Activated CD8-positive, alpha-beta T cell treated with anti-CD3 and anti-CD28 coated beads for 36 hours (primary cell): ENCODE data around the gene H3-3A. TPM values are rescaled to one million over a fixed set of nuclear protein-coding genes. Genes with fewer than 3 reads are reported as not detected.

Source experiments
- ATAC-seq: fragments of 200-7000 bp; cut with Tn5 transposase; one replicate; pipeline ENCODE4 v1.10.0; 2021; ENCODE audit warnings: mild to moderate bottlenecking, moderate library complexity
- CTCF ChIA-PET: fragments of 350-600 bp; sonication (Branson Sonifier 250); formaldehyde crosslinking; loops from one replicate; lab custom pipeline; 2021; ENCODE audit warnings: antibody characterized with exemption; lab: Charles Lee
- POLR2A ChIA-PET: fragments of 350-600 bp; sonication (Branson Sonifier 250); formaldehyde crosslinking; loops from one replicate; lab custom pipeline; 2021; ENCODE audit warnings: antibody characterized with exemption; lab: Charles Lee
- DNase-seq: peaks from one replicate; pipeline ENCODE4 v3.0.0-alpha.2; 2020
- H3K27ac Mint-ChIP-seq: one replicate; pipeline ENCODE4 v1.8.0; 2021; ENCODE audit warnings: mild to moderate bottlenecking, mixed read lengths
- H3K27me3 Mint-ChIP-seq: one replicate; pipeline ENCODE4 v1.8.0; 2021; ENCODE audit warnings: mixed read lengths
- H3K36me3 Mint-ChIP-seq: one replicate; pipeline ENCODE4 v1.8.0; 2021; ENCODE audit warnings: low read depth, mixed read lengths
- H3K4me1 Mint-ChIP-seq: one replicate; pipeline ENCODE4 v1.8.0; 2021; ENCODE audit warnings: low read depth, mixed read lengths
- H3K4me3 Mint-ChIP-seq: one replicate; pipeline ENCODE4 v1.8.0; 2021; ENCODE audit warnings: mild to moderate bottlenecking, moderate library complexity, mixed read lengths
- H3K9me3 Mint-ChIP-seq: one replicate; pipeline ENCODE4 v1.8.0; 2021; ENCODE audit warnings: mixed read lengths
- intact Hi-C: fragments of 100-400 bp; cut with micrococcal nuclease; formaldehyde crosslinking; loops from one replicate; pipeline ENCODE4 v1.10.0; 2022
- total RNA-seq, 2 experiments: library from RNA; stranded (reverse); gene quantifications; one replicate each; pipeline ENCODE4 v1.2.3, GENCODE V29; 2021
- TF ChIP-seq, protein P1 (sequence below): fragments of 200-600 bp; IDR thresholded peaks from one replicate; pipeline ENCODE4 v1.8.0; 2022; ENCODE audit warnings: antibody characterized with exemption, mild to moderate bottlenecking

H3-3A gene
- total RNA-seq, 2 experiments from 2014 or later, result 287 to 308 TPM

DNA sequence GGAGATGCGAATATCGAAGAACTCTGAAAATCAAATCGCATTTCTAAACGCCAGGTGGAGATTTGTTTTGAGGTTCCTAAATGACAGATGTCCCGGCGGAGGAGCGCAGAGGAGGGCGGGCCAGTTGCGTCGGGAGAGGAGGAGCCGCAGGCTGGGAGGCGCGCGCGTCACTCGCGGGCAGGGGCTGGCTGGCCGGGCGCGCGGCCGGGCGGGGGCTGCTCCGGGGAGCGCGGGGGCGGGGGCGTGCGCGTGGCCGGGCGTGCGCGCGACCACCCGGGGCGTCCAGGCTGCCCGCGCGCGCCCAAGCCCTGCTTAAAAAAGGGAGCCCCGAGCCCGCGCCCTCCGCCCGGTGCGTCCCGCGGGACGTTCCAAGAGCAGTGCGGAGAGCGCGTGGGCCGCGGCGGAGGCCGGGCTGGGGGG, 47.3 kb downstream of the H3-3A start:
- CTCF ChIA-PET, result interaction anchor here (1.0 to 6.6 kb wide), 10 partner anchors 8 to 223 kb away, joined by 3 to 67 read pairs (median 6); no protein-coding TSS in a partner anchor
- Mint-ChIP-seq H3K4me3 (peak overlapping the region; percentile 73), H3K27ac (peak overlapping the region; percentile 76), H3K36me3 (no peaks in the 10 kb centered on the region), H3K27me3 (no peaks in the 10 kb centered on the region), H3K9me3 (no peaks in the 10 kb centered on the region), H3K4me1 (peaks cover 13% of the 10 kb centered on the region)
- ATAC-seq (peak; percentile 86), DNase-seq (peak; percentile 87)
- intact Hi-C loops, result no loop called here
- POLR2A ChIA-PET, result interaction anchor here (0.7 to 4.4 kb wide), 14 partner anchors 10 to 334 kb away, joined by 3 to 37 read pairs (median 6); partner anchors contain the start of gene H3-3A
- TF ChIP-seq, protein P1, sequence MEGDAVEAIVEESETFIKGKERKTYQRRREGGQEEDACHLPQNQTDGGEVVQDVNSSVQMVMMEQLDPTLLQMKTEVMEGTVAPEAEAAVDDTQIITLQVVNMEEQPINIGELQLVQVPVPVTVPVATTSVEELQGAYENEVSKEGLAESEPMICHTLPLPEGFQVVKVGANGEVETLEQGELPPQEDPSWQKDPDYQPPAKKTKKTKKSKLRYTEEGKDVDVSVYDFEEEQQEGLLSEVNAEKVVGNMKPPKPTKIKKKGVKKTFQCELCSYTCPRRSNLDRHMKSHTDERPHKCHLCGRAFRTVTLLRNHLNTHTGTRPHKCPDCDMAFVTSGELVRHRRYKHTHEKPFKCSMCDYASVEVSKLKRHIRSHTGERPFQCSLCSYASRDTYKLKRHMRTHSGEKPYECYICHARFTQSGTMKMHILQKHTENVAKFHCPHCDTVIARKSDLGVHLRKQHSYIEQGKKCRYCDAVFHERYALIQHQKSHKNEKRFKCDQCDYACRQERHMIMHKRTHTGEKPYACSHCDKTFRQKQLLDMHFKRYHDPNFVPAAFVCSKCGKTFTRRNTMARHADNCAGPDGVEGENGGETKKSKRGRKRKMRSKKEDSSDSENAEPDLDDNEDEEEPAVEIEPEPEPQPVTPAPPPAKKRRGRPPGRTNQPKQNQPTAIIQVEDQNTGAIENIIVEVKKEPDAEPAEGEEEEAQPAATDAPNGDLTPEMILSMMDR, result no peak

DNA sequence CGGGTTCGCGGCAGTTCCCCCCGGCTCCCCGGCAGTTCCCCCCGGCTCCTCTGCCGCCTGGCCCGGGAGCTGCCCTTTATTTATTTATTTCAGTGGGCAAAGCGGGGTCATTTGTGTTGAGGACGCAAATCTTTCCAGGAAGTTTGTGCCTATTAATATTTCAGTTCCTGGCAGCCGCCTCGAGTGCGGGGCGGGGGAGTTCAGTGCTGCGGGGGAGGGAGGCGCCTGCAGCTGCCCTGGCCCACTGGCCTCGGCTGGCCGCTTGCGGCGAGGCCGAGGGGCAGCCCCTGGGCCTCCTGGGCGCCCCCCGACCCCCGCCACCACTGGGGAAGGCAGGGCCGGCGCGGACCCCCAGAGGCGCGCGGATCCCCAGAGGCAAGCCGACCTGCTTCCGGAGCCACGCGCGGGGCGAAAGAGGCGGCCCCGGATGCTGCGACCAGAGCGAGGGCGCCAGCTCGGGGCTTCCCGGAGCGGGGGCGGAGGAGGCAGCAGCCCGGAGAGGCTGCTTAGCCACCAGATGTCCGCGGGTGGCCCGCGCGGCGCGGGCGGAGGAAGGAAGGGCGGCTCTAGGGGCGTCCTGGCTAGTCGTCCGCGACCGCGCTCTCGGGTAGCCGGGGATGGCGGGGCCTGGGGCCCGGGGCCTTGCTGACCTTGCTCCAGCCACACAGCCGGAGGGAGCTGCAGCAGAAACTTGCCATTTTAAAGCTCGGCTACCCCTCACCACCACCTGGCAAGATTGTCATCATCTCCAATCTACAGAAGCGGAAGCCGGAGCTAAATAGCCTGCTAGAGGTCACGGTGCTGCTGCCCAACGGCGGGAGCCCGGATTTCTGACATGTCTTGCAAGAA, 48.0 kb downstream of the H3-3A start:
- Mint-ChIP-seq H3K4me1 (peaks cover 13% of the 10 kb centered on the region), H3K4me3 (peak overlapping the region; percentile 73), H3K27me3 (no peaks in the 10 kb centered on the region), H3K9me3 (no peaks in the 10 kb centered on the region), H3K27ac (peak overlapping the region; percentile 75), H3K36me3 (no peaks in the 10 kb centered on the region)
- intact Hi-C loops, result no loop called here
- DNase-seq (peak; percentile 85), ATAC-seq (peak; percentile 79)
- TF ChIP-seq, protein P1, result no peak
- ChIA-PET POLR2A (interaction anchor here (0.6 to 4.4 kb wide), 17 partner anchors 9 to 643 kb away, joined by 3 to 37 read pairs (median 4); partner anchors contain the start of gene H3-3A), CTCF (interaction anchor here (1.0 to 6.6 kb wide), 9 partner anchors 9 to 123 kb away, joined by 3 to 67 read pairs (median 5); no protein-coding TSS in a partner anchor)

DNA sequence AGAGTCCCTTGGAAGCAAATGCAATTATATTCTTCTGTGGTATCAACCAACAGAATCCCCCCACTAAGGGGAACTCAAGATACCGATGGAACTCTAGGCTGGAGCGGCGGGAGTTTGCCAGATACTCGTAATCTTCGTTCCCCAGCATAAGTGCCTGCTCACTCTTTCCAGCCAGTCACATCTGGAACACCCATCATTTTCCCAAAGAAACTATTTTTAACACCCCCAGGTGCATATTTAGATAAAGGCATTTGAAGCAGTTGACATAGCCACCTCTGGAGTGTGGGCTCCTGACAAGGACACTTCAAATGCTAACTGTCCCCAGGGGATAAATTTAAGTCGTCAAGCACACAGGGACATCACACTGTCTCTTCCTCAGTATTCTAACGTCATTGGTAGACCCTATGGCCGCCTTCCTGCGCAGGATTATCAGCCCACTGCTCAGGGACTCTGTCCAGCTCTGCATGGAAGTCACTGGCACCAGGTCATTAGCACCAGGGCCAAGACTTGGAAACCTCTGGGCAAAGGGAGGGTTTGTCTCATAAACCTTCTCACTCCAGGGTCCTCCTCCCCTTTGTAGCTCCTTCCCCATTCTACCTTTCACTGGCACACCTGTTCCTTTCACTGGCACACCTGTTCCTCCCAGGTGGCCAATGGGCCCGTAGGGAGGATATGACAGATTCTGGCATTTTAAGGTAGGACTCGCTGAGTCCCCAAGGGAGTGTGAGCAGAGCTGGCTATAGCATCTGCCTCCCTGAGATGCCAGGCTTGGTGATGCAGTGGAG, 48.8 kb downstream of the H3-3A start:
- no peaks in the 10 kb centered on the region for H3K27me3 Mint-ChIP-seq
- CTCF ChIA-PET, result interaction anchor here (1.0 to 6.6 kb wide), 8 partner anchors 9 to 222 kb away, joined by 3 to 67 read pairs (median 6); no protein-coding TSS in a partner anchor
- POLR2A ChIA-PET, result interaction anchor here (0.6 to 4.4 kb wide), 12 partner anchors 8 to 644 kb away, joined by 3 to 37 read pairs (median 6); partner anchors contain the start of gene H3-3A
- DNase-seq (no peak), ATAC-seq (no peak)
- H3K4me3 Mint-ChIP-seq, result peak overlapping the region; percentile 73
- peak overlapping the region; percentile 75 for H3K27ac Mint-ChIP-seq
- H3K9me3 Mint-ChIP-seq, result no peaks in the 10 kb centered on the region
- TF ChIP-seq, protein P1, result no peak
- intact Hi-C loops, result no loop called here
- no peaks in the 10 kb centered on the region for H3K36me3 Mint-ChIP-seq
- peaks cover 13% of the 10 kb centered on the region for H3K4me1 Mint-ChIP-seq

DNA sequence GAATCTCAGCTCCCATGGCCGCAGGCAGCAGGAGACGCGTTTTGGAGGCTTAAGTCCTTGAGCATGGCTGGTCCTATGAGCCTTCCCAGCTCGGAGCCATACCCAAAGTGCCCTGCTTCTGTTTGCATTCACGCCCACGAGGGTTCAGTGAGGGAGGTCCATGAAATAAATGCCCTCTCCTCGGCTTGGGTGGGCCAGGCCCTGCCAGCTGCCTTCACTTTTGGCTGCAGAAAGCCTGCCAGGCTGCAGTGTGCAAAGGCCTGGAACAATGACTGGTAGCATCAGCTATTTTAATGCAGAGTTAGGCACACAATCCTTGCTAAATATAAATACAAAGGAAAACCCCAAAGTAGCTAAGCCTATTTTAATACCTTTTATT, 49.4 kb downstream of the H3-3A start:
- peaks cover 13% of the 10 kb centered on the region for H3K4me1 Mint-ChIP-seq
- H3K4me3 Mint-ChIP-seq, result no peak overlapping the region
- CTCF ChIA-PET, result interaction anchor here (1.1 to 6.6 kb wide), 7 partner anchors 8 to 222 kb away, joined by 3 to 67 read pairs (median 6); no protein-coding TSS in a partner anchor
- TF ChIP-seq, protein P1, result no peak
- no peak overlapping the region for H3K27ac Mint-ChIP-seq
- H3K36me3 Mint-ChIP-seq, result no peaks in the 10 kb centered on the region
- H3K9me3 Mint-ChIP-seq, result no peaks in the 10 kb centered on the region
- intact Hi-C loops, result no loop called here
- no peak for ATAC-seq
- no peak for DNase-seq
- POLR2A ChIA-PET, result interaction anchor here (3.7 to 4.4 kb wide), 3 partner anchors 8 to 50 kb away, joined by 20 to 37 read pairs (median 34); partner anchors contain the start of gene H3-3A
- H3K27me3 Mint-ChIP-seq, result no peaks in the 10 kb centered on the region
